ENCODE data around the gene PSMG3.

GRCh38 chr7:1591396-1591795 lies 21.6 kb upstream of the PSMG3 start:
- TF ChIP-seq, protein P1, sequence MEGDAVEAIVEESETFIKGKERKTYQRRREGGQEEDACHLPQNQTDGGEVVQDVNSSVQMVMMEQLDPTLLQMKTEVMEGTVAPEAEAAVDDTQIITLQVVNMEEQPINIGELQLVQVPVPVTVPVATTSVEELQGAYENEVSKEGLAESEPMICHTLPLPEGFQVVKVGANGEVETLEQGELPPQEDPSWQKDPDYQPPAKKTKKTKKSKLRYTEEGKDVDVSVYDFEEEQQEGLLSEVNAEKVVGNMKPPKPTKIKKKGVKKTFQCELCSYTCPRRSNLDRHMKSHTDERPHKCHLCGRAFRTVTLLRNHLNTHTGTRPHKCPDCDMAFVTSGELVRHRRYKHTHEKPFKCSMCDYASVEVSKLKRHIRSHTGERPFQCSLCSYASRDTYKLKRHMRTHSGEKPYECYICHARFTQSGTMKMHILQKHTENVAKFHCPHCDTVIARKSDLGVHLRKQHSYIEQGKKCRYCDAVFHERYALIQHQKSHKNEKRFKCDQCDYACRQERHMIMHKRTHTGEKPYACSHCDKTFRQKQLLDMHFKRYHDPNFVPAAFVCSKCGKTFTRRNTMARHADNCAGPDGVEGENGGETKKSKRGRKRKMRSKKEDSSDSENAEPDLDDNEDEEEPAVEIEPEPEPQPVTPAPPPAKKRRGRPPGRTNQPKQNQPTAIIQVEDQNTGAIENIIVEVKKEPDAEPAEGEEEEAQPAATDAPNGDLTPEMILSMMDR (conservative IDR thresholded peaks at IDR 0.05; ENCODE audit: low read depth in 2 of 2): no peak
- TF ChIP-seq REST (IDR thresholded peaks at IDR 0.05; ENCODE audit: unreplicated experiment): no peak
- TF ChIP-seq EZH2 (IDR thresholded peaks at IDR 0.05; ENCODE audit: low read depth, unreplicated experiment): no peak
